Neuron (in vitro differentiated cells): ENCODE data around the gene NMT2.

Experiments used
- H2AFZ ChIP-seq: one replicate; pipeline ENCODE4 v1.6.1; 2013; ENCODE audit warnings: low read depth, mild to moderate bottlenecking, inconsistent platforms, low read length, moderate library complexity
- H3K27me3 ChIP-seq: one replicate; pipeline ENCODE4 v1.6.1; 2013; ENCODE audit warnings: low read length; ENCODE audit not compliant: insufficient read depth
- H3K36me3 ChIP-seq: one replicate; pipeline ENCODE4 v1.6.1; 2013; ENCODE audit warnings: low read length; ENCODE audit not compliant: insufficient read depth
- H3K4me1 ChIP-seq: one replicate; pipeline ENCODE4 v1.6.1; 2013; ENCODE audit warnings: low read length; ENCODE audit not compliant: insufficient read depth
- H3K4me3 ChIP-seq: 2 replicates; pipeline ENCODE4 v1.5.1; 2013; ENCODE audit warnings: mild to moderate bottlenecking, low read length, moderate library complexity
- H3K9me3 ChIP-seq: one replicate; pipeline ENCODE4 v1.6.1; 2013; ENCODE audit warnings: low read length

NMT2 gene

GRCh38 chr10:15197911-15198310 is 29.4 kb upstream of the NMT2 start:
- Histone ChIP-seq H2AFZ (no peak overlapping the region), H3K9me3 (no peaks in the 10 kb centered on the region), H3K27me3 (no peaks in the 10 kb centered on the region), H3K4me3 (no peak overlapping the region), H3K4me1 (peaks cover 23% of the 10 kb centered on the region), H3K36me3 (no peaks in the 10 kb centered on the region)

DNA sequence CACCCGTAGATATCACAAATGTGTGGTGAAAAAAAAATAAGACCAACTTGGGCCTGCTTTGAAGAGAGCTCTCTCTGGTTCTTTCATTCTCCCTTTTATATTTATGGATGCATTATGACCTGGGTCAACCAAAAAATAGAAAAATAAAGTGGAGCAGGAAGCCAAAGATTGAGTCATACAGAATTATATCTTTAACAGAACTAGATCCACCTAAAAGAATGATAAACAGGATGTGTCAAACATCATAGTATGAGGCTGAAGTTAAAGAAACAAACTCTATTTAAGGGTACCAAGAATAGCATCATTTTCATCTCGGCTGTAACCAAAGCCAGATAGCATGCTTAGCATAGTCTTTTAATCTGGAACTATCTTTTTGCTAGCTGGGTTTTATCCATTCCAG is 28.8 kb upstream of the NMT2 start:
- H3K9me3 ChIP-seq: no peaks in the 10 kb centered on the region
- H3K4me1 ChIP-seq: peaks cover 26% of the 10 kb centered on the region
- no peak overlapping the region for H2AFZ ChIP-seq
- H3K27me3 ChIP-seq: no peaks in the 10 kb centered on the region
- no peak overlapping the region for H3K4me3 ChIP-seq
- no peaks in the 10 kb centered on the region for H3K36me3 ChIP-seq

DNA sequence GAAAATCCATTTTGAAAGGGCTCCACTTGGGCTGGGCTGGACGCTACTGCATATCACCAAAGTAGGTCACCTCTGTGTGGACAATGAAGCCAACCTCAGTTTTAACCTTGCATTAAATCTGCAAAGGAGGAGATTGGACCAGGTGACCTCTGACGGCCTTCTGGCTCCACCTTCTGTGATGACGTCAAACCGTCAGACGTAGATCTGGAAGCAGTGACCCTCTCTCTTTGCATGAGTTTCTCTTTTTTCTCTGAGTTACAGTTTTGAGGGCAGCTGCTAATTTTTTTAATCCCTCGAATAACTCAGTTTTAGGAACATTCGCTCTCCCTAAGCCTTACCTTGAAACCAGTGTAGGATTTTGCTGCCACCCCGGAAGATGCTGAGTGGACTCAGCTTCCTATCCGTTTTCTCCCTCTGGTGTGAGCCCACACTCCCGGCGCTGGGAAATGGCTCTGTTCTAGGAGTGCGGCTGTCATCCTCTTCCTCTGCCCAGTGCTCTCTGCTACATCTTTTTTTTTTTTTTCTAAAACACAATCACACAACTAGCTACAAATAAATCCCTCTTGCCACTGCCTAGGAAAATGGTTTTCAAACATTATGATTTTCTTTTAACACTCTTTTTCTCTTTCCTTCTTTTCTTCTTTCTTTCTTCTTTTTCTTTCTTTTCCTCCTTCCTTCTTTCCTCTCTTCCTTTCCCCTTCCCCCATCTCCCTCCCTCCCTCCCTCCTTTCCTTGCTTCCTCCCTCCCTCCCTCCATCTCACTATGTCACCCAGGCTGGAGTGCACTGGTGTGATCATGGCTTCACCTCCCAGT is 27.7 kb upstream of the NMT2 start:
- Histone ChIP-seq H3K27me3 (no peaks in the 10 kb centered on the region), H3K4me3 (no peak overlapping the region), H2AFZ (no peak overlapping the region), H3K36me3 (no peaks in the 10 kb centered on the region), H3K4me1 (peaks cover 24% of the 10 kb centered on the region), H3K9me3 (no peaks in the 10 kb centered on the region)

- no peaks in the 10 kb centered on the region for H3K9me3 ChIP-seq
- H3K36me3 ChIP-seq: no peaks in the 10 kb centered on the region
- H3K4me3 ChIP-seq: no peak overlapping the region
- H2AFZ ChIP-seq: no peak overlapping the region
- no peaks in the 10 kb centered on the region for H3K27me3 ChIP-seq
- peaks cover 6% of the 10 kb centered on the region for H3K4me1 ChIP-seq
These were observed 20.8 kb upstream of the NMT2 start for GRCh38 chr10:15189133-15189885.

- Histone ChIP-seq H3K27me3 (no peaks in the 10 kb centered on the region), H3K4me1 (peaks cover 6% of the 10 kb centered on the region), H2AFZ (no peak overlapping the region), H3K4me3 (no peak overlapping the region), H3K9me3 (no peaks in the 10 kb centered on the region), H3K36me3 (no peaks in the 10 kb centered on the region)
These were observed 20.1 kb upstream of the NMT2 start for GRCh38 chr10:15188603-15189002.

DNA sequence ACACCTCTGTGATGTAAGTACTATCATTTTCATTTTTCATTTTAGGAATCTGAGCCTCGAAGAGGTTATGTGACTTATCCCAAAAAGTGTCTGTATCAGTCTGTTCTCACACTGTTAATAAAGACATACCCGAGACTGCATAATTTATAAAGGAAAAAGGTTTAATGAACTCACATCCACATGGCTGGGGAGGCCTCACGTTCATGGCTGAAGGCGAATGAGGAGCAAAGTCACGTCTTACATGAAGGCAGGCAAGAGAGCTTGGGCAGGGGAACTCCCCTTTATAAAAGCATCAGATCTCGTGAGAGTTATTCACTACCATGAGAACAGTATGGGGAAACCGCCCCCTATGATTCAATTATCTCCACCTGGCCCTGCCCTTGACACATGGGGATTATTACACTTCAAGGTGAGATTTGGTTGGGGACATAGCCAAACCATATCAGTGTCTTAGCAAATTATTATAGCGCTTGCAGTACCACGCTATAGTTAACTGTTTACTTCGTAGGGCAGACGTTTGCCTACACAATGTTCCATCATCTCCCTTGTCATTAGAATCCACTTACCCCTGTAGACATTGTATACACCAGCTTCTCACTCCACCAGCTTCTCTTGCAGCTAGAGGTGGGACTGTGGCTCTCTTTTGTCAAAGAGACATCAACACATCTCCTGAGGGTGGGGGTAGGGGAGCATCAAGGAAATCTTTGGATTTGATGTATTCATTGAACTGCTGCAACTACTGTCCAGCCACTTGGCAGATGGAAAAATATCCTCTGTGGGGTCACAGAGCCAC is 15.4 kb upstream of the NMT2 start:
- Histone ChIP-seq H3K9me3 (no peaks in the 10 kb centered on the region), H3K4me3 (no peak overlapping the region), H3K36me3 (no peaks in the 10 kb centered on the region), H3K27me3 (no peaks in the 10 kb centered on the region), H2AFZ (no peak overlapping the region), H3K4me1 (no peaks in the 10 kb centered on the region)

- no peak overlapping the region for H2AFZ ChIP-seq
- H3K36me3 ChIP-seq: no peaks in the 10 kb centered on the region
- no peaks in the 10 kb centered on the region for H3K27me3 ChIP-seq
- no peaks in the 10 kb centered on the region for H3K9me3 ChIP-seq
- H3K4me3 ChIP-seq: no peak overlapping the region
- no peaks in the 10 kb centered on the region for H3K4me1 ChIP-seq
These were observed 14.2 kb upstream of the NMT2 start for GRCh38 chr10:15182540-15183207.

GRCh38 chr10:15181576-15182156 is 13.2 kb upstream of the NMT2 start:
- no peaks in the 10 kb centered on the region for H3K27me3 ChIP-seq
- no peak overlapping the region for H3K4me3 ChIP-seq
- no peaks in the 10 kb centered on the region for H3K4me1 ChIP-seq
- H3K9me3 ChIP-seq: no peaks in the 10 kb centered on the region
- H2AFZ ChIP-seq: no peak overlapping the region
- no peaks in the 10 kb centered on the region for H3K36me3 ChIP-seq

DNA sequence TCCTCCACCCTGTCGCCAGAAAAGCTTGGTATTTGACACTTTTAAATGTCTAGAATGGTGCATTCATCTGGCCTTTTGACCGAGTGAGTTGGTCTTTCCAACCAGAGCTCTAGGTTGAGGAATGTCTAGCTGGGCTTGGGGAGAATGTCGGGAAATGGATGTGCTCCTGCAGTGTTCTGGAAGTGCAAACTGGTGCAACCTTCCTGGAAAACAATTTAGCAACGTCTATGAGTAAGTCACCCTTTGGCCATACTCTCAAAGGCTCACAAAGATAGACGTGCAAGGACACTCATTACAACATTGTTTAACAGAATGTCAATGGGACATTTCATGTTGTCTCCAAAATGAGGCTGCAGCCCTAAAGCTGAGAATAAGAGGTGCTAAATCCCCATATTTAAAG is 12.2 kb upstream of the NMT2 start:
- Histone ChIP-seq H2AFZ (no peak overlapping the region), H3K4me3 (no peak overlapping the region), H3K9me3 (no peaks in the 10 kb centered on the region), H3K36me3 (no peaks in the 10 kb centered on the region), H3K4me1 (no peaks in the 10 kb centered on the region), H3K27me3 (no peaks in the 10 kb centered on the region)

DNA sequence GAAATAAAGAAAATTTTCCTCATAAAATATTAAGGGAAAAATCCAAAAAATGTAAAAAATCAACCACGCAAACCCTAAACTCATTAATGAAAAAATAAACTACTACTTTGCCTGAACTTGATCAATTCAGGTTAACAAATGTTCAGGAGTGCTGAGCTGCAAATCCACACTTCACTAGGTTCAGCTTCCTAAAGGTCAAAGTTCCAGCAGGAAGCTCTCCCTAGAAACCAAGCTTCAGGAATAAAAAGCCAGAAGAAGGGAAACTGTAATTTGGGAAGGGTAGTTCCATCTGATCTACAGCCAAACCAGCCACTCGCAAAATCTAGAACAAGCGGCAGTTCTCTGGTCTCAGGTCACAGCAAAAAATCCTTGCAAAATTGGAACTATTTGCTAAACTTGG is 7.8 kb upstream of the NMT2 start:
- Histone ChIP-seq H3K27me3 (no peaks in the 10 kb centered on the region), H2AFZ (no peak overlapping the region), H3K4me1 (no peaks in the 10 kb centered on the region), H3K36me3 (no peaks in the 10 kb centered on the region), H3K9me3 (no peaks in the 10 kb centered on the region), H3K4me3 (no peak overlapping the region)

DNA sequence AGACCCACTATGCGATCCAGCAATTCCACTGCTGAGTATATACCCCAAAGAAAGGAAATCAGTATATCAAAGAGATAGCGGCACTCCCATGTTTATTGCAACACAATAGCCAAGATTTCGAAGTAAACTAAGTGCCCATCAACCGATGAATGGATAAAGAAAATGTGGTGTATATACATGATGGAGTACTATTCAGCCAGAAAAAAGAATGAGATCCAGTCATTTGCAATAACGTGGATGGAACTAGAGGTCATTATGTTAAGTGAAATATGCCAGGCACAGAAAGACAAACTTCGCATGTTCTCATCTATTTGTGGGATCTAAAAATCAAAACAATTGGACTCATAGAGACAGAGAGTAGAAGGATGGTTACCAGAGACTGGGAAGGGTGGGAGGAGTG is 7.1 kb upstream of the NMT2 start:
- H3K36me3 ChIP-seq: no peaks in the 10 kb centered on the region
- no peaks in the 10 kb centered on the region for H3K9me3 ChIP-seq
- no peaks in the 10 kb centered on the region for H3K4me1 ChIP-seq
- no peaks in the 10 kb centered on the region for H3K27me3 ChIP-seq
- no peak overlapping the region for H2AFZ ChIP-seq
- no peak overlapping the region for H3K4me3 ChIP-seq

DNA sequence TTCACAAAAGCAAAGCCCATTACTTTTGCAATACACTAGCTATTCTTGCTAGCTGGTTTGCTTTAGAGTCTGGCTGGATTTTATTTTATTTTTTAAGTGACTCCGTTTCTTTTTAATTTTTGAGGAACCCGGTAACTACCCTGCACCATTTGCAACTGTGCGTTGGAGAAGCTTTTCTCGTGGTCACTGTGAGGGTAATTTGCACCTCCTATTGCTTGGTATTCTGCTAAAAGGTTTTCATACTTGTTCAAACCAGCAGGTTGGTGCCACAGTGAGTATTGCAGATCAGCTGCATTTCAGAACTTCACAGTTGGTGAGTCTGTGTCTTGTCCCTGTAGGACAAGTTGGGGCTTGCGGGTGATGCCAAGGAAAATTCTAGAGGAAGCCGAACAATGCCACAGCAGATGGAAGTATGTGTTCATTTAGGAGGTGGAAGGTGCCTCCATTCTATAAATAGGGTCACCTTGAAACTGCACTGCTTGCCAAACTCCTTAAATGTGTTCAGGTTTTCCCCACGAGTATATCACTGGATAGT is 3.9 kb upstream of the NMT2 start:
- H3K4me1 ChIP-seq: peaks cover 10% of the 10 kb centered on the region
- no peaks in the 10 kb centered on the region for H3K9me3 ChIP-seq
- H3K27me3 ChIP-seq: no peaks in the 10 kb centered on the region
- no peaks in the 10 kb centered on the region for H3K36me3 ChIP-seq
- H2AFZ ChIP-seq: no peak overlapping the region
- no peak overlapping the region for H3K4me3 ChIP-seq
